Ishikawa (cell line): ENCODE measurements around the gene HMGB3.

Experiments used
- CEBPB ChIP-seq: IDR thresholded peaks from 2 replicates; pipeline ENCODE4 v1.6.1; 2012
- CREB1 ChIP-seq: IDR thresholded peaks from 2 replicates; pipeline ENCODE4 v1.6.1; 2012; ENCODE audit warnings: low read depth
- EGR1 ChIP-seq: IDR thresholded peaks from 2 replicates; pipeline ENCODE4 v1.6.1; 2012
- EP300 ChIP-seq: IDR thresholded peaks from 2 replicates; pipeline ENCODE4 v1.6.1; 2012; ENCODE audit warnings: borderline replicate concordance
- FOXM1 ChIP-seq: IDR thresholded peaks from 2 replicates; pipeline ENCODE4 v1.6.1; 2012; ENCODE audit warnings: low read depth, borderline replicate concordance
- MAX ChIP-seq: IDR thresholded peaks from 2 replicates; pipeline ENCODE4 v1.6.1; 2012
- NFIC ChIP-seq: IDR thresholded peaks from 2 replicates; pipeline ENCODE4 v1.6.1; 2012
- RAD21 ChIP-seq: IDR thresholded peaks from 2 replicates; pipeline ENCODE4 v1.6.1; 2012; ENCODE audit warnings: low read depth
- REST ChIP-seq: IDR thresholded peaks from 2 replicates; pipeline ENCODE4 v1.6.1; 2012; ENCODE audit warnings: low read depth, mild to moderate bottlenecking
- TAF1 ChIP-seq: IDR thresholded peaks from 2 replicates; pipeline ENCODE4 v1.6.1; 2012; ENCODE audit warnings: low read depth, mild to moderate bottlenecking
- TCF12 ChIP-seq: IDR thresholded peaks from 2 replicates; pipeline ENCODE4 v1.6.1; 2012; ENCODE audit warnings: low read depth
- TEAD4 ChIP-seq: IDR thresholded peaks from 2 replicates; pipeline ENCODE4 v1.6.1; 2012
- USF1 ChIP-seq: IDR thresholded peaks from 2 replicates; pipeline ENCODE4 v1.6.1; 2012
- YY1 ChIP-seq: IDR thresholded peaks from 2 replicates; pipeline ENCODE4 v1.6.1; 2012; ENCODE audit warnings: low read depth
- ZBTB7A ChIP-seq: IDR thresholded peaks from 2 replicates; pipeline ENCODE4 v1.6.1; 2012; ENCODE audit warnings: low read depth

HMGB3 gene

DNA sequence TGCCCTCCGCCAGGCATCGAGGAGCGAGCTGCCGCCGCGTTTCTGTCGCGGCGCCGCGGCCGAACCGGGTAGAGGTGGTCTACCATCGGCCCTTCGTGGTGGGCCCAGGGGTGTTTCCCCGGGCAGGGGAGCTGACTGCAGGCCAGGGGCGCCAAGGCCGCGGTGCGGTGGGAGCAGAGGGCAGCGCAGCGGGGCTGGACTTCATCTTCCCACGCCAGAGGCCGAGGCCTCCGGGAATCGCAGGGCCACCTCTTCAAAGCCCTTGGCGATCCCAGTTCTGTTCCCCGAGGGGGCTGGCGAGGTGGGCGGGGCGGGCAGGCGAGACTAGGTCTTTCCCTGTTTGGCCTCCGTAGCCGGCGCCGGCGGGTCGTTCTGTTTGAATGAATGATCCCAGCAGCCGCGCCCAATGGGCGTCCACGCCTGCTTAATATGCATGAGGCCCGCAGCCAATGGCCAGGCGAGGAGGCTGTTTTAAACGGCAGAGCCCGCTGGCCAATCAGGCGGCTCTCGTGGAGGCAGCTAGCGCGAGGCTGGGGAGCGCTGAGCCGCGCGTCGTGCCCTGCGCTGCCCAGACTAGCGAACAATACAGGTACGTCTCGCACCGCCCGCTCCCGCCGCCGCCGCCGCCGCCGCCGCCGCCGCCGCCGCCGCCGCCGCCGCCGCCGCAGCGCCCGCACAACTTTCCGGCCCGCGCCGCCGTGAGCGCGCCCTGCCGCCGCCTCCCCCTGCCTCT is at the start of gene HMGB3:
TSS of gene HMGB3 (plus strand) at position 548 of the 733 bp plus-strand sequence. CDS start 2,265 bp downstream, outside the sequence.
- no peak for TF ChIP-seq NFIC
- no peak for TF ChIP-seq TCF12
- TF ChIP-seq FOXM1 = 0 out of 2 replicates have a peak, but pooled peaks have one; percentile 40

GRCh38 chrX:150933945-150934350 is 49.2 kb upstream of the HMGB3 start:
- TF ChIP-seq RAD21 = no peak
- TF ChIP-seq FOXM1 = no peak
- no peak for TF ChIP-seq CREB1
- TF ChIP-seq TCF12 = no peak
- no peak for TF ChIP-seq MAX
- TF ChIP-seq EP300 = no peak
- no peak for TF ChIP-seq USF1
- no peak for TF ChIP-seq EGR1
- TF ChIP-seq REST = no peak
- no peak for TF ChIP-seq CEBPB
- TF ChIP-seq TAF1 = no peak
- no peak for TF ChIP-seq TEAD4
- TF ChIP-seq ZBTB7A = no peak
- no peak for TF ChIP-seq NFIC
- no peak for TF ChIP-seq YY1

GRCh38 chrX:150934453-150934852 is 48.7 kb upstream of the HMGB3 start:
- TF ChIP-seq CEBPB (no peak), EGR1 (no peak), MAX (no peak), REST (no peak), USF1 (no peak), TCF12 (no peak), EP300 (no peak)

DNA sequence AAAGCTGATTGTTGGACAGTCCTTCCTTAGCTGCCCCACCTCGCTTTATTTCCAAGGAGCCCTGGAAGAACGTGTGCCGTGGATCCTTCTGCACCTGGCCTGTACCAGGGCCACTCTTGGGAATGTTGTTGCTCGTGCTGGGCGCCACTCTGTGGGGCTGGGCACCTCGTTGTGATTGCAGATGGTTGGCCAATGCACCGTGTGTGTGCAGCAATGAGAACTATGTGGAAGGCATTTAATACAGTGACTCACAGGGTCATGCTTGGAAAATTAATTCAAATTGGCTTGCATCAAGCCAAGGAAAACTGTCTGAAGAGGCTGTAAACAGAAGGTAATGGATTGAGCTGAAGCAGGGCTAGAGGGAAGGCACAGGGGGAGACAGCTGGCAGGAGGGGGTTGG is 47.7 kb upstream of the HMGB3 start:
- peak; percentile 54 for TF ChIP-seq TEAD4
- no peak for TF ChIP-seq ZBTB7A

DNA sequence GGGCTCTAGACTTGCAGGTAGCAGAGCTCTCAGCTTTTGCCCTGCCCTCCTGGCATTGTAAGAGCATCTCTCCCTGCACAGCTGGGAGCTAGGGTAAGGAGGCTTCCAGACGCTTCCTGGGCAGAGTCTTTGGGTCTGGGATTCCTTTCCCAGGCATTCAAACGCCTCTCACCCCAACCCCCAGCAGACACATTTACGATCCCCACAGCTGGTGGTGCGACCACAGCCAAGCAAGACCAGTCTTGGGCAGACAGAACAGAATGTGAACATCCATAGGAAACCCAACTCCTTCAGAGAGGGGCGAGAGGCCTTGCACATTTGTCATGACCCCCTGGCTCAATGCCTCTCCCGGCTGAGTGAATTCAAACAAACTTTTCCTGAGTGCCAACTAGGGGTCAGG is 46.6 kb upstream of the HMGB3 start:
- TF ChIP-seq TAF1 (no peak), NFIC (no peak), CREB1 (no peak), RAD21 (no peak), REST (no peak), EGR1 (no peak), TCF12 (no peak), YY1 (no peak), EP300 (no peak), CEBPB (no peak)
